Measurements from ENCODE around the gene NAXD.

DNA sequence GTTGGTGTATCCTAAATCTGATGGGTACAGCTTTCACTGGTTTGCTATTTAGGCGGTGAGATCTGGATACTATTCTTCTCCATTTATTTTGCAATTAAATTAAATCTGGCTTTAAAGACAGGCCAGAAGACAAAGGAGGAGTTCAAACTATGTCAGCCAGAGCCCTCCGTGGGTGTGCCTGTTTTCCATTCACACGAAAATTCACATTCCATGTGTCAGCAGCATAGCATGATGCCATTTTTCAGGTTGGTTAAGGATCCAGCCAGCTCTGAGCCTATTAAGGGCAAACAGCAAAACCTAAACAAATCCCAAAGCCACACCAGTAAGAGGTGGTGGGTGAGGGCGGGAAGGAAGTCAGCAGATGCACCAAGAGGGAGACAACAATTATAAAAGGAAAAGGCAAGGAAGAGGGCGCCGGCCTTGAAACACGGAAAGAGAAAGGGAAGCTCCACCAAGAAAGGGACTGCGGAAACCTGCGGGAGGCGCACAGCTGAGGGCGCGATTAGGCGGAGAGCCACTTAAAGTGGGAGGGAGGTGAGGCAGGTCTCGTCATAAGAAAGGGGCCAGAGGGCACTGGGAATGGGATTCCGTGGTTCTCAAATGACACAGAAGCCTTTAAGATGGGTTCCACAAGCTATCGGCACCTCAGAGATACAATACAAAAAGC is 47.6 kb downstream of the NAXD start:
- TF ChIP-seq, protein P1, sequence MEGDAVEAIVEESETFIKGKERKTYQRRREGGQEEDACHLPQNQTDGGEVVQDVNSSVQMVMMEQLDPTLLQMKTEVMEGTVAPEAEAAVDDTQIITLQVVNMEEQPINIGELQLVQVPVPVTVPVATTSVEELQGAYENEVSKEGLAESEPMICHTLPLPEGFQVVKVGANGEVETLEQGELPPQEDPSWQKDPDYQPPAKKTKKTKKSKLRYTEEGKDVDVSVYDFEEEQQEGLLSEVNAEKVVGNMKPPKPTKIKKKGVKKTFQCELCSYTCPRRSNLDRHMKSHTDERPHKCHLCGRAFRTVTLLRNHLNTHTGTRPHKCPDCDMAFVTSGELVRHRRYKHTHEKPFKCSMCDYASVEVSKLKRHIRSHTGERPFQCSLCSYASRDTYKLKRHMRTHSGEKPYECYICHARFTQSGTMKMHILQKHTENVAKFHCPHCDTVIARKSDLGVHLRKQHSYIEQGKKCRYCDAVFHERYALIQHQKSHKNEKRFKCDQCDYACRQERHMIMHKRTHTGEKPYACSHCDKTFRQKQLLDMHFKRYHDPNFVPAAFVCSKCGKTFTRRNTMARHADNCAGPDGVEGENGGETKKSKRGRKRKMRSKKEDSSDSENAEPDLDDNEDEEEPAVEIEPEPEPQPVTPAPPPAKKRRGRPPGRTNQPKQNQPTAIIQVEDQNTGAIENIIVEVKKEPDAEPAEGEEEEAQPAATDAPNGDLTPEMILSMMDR (conservative IDR thresholded peaks at IDR 0.05; ENCODE audit: low read depth, low read length) = no peak
- TF ChIP-seq EZH2 (IDR thresholded peaks at IDR 0.05; ENCODE audit: low read length, unreplicated experiment) = no peak
- no peak for TF ChIP-seq EZH2phosphoT487 (IDR thresholded peaks at IDR 0.05; ENCODE audit: borderline replicate concordance, low read length)
